ENCODE results near the gene CPM.

Gene CPM

DNA sequence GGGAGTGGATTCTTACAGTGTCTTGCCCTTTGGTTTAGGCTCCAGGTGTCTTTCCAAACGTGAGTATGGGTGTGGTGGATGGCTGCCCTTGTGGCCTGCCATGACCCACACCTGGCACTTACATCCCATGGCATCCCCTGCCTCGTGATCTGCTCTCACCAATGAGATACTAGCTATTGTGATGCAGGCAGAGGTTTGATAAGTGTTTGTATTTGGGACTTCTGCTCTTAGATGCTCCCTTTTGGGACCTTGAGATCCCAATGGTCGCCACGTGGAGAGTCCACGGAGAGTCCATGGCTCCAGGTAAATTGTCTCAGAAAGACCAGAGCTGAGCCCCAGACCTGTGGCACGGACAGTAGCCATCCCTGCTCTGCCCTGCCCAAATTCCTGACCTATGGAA lies 62.5 kb downstream of the CPM start:
- DNase-seq (ENCODE audit: low spot score), result no peak
- TF ChIP-seq, protein P1, sequence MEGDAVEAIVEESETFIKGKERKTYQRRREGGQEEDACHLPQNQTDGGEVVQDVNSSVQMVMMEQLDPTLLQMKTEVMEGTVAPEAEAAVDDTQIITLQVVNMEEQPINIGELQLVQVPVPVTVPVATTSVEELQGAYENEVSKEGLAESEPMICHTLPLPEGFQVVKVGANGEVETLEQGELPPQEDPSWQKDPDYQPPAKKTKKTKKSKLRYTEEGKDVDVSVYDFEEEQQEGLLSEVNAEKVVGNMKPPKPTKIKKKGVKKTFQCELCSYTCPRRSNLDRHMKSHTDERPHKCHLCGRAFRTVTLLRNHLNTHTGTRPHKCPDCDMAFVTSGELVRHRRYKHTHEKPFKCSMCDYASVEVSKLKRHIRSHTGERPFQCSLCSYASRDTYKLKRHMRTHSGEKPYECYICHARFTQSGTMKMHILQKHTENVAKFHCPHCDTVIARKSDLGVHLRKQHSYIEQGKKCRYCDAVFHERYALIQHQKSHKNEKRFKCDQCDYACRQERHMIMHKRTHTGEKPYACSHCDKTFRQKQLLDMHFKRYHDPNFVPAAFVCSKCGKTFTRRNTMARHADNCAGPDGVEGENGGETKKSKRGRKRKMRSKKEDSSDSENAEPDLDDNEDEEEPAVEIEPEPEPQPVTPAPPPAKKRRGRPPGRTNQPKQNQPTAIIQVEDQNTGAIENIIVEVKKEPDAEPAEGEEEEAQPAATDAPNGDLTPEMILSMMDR (IDR thresholded peaks at IDR 0.05; ENCODE audit: extremely low read depth, insufficient read depth, missing control alignments), result no peak
- in situ Hi-C loops (cut with MboI; ENCODE audit: low pct_unique_long_range_greater_than_20kb, low sequenced_read_pairs, unreplicated experiment), result no loop called here

DNA sequence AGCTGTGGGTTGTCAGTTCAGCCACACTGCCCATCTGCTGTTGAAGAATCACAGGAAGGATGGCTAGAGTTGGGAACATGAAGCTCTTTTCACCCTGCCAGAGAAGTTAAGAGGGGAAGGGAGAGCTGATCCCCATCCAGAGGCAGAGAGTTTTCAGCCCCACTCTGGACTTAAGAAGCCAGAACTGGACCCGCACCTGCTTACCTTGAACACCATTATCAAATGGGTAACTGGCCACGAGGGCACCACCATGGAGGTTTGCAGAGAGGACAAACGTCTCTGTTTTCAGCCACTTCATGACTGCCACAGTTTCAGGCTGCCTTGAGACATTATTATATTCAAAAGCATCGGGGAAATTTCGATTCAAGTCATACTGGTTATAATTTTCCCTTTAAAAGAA lies 63.0 kb downstream of the CPM start:
- TF ChIP-seq, protein P1 (IDR thresholded peaks at IDR 0.05; ENCODE audit: extremely low read depth, insufficient read depth, missing control alignments), result no peak
- in situ Hi-C loops (cut with MboI; ENCODE audit: low pct_unique_long_range_greater_than_20kb, low sequenced_read_pairs, unreplicated experiment), result no loop called here
- no peak for DNase-seq (ENCODE audit: low spot score)

DNA sequence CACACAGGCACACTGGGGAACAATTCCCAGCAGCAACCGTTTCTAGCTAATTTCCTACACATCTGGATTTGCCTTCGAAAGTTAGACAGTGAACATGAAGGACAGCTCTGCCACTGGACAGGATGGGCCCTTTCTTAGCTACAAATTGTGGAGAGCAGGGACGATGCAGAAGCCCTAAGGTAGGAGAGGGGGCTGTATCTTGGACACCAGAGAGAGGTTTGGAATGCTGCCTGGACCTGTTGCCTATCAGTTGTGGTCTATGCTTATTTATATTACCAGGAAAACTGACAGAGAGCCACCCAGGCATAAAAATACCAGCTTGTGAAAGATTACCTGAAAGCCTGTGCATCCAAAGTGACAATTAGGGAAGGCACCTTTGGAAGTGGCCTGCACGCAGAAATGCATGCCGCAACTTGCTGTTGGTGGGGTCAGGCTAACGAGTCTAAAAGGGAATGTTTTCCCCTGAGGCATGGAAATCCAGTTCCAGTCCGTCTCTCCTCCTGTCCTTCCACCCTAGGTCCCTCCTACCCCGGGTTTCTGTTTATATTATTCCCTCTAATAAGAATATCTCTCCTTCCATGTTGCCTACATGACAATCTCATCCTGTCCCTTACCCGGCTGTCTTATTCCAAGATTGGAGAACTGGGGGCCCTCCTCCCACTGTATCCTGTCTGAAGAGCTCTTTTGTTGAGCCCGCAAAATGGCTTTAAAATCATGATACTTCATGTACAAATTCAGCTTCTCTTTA lies 64.8 kb downstream of the CPM start:
- DNase-seq (ENCODE audit: low spot score), result no peak
- TF ChIP-seq, protein P1 (IDR thresholded peaks at IDR 0.05; ENCODE audit: extremely low read depth, insufficient read depth, missing control alignments), result no peak
- in situ Hi-C loops (cut with MboI; ENCODE audit: low pct_unique_long_range_greater_than_20kb, low sequenced_read_pairs, unreplicated experiment), result no loop called here

DNA sequence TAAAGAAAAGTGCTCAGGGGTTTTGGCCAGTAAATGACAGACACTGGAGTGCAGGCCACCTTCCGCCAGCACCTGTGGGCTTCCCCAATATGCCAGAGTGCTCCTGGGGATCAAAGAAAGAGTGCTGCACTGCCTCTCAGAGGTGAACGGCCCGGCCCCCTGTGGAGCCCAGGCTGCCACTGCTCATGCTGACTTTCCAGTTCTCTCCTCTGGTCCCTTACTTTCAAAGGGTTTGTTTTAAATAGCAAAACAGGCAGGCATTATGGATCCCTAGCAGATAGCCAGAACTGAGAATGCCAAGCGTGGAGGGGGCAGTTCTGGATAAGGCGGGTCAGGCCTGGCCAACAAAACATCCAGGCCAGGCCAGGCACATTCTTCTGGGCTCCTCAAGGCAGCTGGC lies 65.4 kb downstream of the CPM start:
- no peak for DNase-seq (ENCODE audit: low spot score)

DNA sequence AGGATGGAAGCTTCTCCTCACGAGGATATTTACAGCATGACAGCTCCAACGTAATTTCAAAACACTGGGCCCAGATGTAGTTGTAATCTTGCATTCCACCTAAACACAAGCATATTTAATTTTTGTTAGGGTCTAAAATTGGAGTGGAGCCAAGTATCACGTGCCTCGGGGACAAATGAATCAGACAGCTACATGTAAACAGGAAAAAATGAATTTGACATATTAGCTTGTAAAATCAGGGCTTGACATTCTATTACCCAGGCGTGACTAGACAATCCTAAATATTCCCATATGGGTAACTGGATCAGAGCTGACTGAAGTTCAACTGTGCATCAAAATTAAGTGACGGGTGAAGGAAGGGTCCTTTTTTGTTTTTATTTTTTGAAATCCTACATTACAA lies 66.0 kb downstream of the CPM start:
- in situ Hi-C loops (cut with MboI; ENCODE audit: low pct_unique_long_range_greater_than_20kb, low sequenced_read_pairs, unreplicated experiment), result no loop called here
- no peak for DNase-seq (ENCODE audit: low spot score)
- TF ChIP-seq, protein P1 (IDR thresholded peaks at IDR 0.05; ENCODE audit: extremely low read depth, insufficient read depth, missing control alignments), result no peak

More for the DNA sequence above, 65.4 kb downstream of the CPM start:
- in situ Hi-C loops (cut with MboI; ENCODE audit: low pct_unique_long_range_greater_than_20kb, low sequenced_read_pairs, unreplicated experiment), result no loop called here
- TF ChIP-seq, protein P1 (IDR thresholded peaks at IDR 0.05; ENCODE audit: extremely low read depth, insufficient read depth, missing control alignments), result no peak

DNA sequence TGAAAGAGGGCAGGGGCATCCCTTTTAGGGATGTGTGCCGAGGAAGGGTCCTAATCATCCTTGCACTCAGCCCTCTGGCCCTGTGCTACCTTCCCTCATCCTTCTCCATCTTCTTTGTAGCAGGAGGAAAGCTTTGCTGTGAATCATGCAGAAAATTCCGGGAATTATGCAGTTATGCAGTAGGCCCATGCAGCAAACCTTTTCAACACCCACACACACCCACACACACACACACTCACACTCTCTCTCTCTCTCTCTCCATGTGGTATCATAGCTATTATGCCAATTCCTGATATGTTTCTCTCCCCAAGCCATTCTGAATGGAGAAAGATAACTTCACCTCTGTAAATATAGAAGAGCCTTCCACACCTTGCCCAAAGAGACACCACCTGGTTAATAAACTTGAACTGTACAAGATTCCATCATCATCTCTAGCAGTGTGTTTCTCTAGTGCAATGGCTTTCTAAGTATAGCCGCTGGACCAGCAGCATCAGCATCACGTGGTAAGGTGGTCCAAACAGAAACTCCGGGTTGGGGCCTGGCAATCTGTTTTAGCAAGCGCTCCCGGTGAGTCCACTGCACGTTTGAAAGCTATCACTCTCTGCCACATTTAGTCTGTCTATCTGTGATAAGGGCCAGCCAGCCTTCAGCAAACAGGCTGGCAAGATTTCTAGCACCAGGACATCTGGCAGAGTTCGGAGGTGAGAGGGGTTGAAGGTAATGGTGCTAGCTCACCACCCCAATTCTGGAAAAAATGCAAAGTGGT lies 67.4 kb downstream of the CPM start:
- in situ Hi-C loops (cut with MboI; ENCODE audit: low pct_unique_long_range_greater_than_20kb, low sequenced_read_pairs, unreplicated experiment), result no loop called here
- DNase-seq (ENCODE audit: low spot score), result no peak
- TF ChIP-seq, protein P1 (IDR thresholded peaks at IDR 0.05; ENCODE audit: extremely low read depth, insufficient read depth, missing control alignments), result no peak
